Vagina (tissue), 2 donors: ENCODE measurements around the gene PLCB1.

Experiments used
- POLR2AphosphoS5 ChIP-seq, 2 donors: sonication (generic); formaldehyde crosslinking; IDR thresholded peaks; one replicate each; pipeline ENCODE4 v1.9.0; 2017; ENCODE audit warnings: antibody characterized with exemption in 2 of 2, mild to moderate bottlenecking in 2 of 2, low read depth in 1 of 2; ENCODE audit not compliant: insufficient read depth in 1 of 2
- TF ChIP-seq, protein P1 (sequence below), 3 experiments: fragments of 450-650 bp in 2 of 3; fragments of 200-600 bp in 1 of 3; sonication (generic) in 1 of 3; IDR thresholded peaks; one replicate each; pipeline ENCODE4 v1.5.1; 2017 to 2019; ENCODE audit warnings: antibody characterized with exemption in 3 of 3, mild to moderate bottlenecking in 2 of 3, moderate library complexity in 2 of 3

DNA sequence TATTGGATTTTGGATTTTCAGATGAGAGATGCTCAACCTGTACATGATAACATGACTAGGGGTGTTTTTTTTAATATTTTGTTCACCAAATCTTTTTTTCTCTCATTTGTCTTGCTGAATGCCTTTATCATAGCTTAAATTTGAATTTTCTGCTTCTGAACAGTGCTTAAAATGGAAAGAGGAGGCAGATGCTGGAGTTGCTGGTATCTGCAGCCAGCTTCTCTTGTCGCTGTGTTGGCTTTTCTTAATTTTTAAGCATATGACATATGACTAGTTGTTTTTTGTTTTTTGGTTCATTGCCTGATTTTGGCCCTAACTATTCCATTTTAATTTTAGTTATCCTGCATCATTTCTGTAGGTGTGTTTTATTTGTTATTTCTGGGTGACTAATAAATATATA is 196.1 kb downstream of the PLCB1 start:
- TF ChIP-seq POLR2AphosphoS5 (IDR thresholded peaks at IDR 0.05; ENCODE audit: insufficient read depth in 1 of 2, low read depth in 1 of 2): no peak
- TF ChIP-seq, protein P1, sequence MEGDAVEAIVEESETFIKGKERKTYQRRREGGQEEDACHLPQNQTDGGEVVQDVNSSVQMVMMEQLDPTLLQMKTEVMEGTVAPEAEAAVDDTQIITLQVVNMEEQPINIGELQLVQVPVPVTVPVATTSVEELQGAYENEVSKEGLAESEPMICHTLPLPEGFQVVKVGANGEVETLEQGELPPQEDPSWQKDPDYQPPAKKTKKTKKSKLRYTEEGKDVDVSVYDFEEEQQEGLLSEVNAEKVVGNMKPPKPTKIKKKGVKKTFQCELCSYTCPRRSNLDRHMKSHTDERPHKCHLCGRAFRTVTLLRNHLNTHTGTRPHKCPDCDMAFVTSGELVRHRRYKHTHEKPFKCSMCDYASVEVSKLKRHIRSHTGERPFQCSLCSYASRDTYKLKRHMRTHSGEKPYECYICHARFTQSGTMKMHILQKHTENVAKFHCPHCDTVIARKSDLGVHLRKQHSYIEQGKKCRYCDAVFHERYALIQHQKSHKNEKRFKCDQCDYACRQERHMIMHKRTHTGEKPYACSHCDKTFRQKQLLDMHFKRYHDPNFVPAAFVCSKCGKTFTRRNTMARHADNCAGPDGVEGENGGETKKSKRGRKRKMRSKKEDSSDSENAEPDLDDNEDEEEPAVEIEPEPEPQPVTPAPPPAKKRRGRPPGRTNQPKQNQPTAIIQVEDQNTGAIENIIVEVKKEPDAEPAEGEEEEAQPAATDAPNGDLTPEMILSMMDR (IDR thresholded peaks at IDR 0.05): no peak
